TTC549 (cell line): ENCODE data around the gene SORCS3.

ENCODE experiments used
- FAIRE-seq: peaks from 2 replicates; lab custom pipeline; 2012; peaks lifted over from hg19 to GRCh38; lab: Jason Lieb, UNC

The SORCS3 gene

DNA sequence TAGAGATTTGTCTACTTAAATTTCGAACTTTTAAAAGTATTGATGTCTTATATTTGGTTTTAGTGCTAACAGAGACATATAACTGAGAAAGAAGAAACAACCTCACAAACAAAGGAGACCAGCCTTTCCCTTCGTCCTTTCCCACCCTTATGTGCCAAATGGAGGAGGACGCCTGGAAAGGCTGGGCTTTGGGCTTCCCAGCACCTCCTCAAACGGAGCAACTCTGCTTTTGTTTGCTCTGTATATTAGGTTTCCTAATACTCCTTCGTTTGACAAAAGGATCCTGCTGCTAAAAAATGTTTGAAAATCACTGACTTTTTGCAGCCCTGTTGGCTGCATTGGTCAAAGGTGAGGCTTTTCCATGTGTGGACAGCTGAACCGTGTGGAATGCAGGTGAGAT is 471.8 kb downstream of the SORCS3 start:
- FAIRE-seq, result no peak

DNA sequence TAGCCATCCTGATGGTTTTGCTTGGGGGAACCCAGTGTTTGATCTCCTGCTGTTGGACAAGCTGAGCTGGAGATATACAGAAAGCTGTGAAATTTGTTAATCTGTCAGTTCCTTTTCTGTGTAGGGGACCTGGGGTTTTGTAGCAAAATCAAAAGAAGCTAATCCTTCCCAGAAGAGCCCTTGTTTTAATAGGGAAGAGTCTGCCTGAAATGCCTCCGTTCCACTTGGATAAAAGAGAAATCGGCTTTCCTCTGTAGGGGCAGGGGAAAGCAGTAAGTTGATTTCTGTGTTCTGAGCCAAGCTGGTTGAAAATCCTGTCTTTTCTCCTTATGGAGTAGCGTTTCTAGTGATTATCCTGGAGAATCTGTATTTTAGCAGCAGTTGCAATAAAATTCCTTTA is 472.6 kb downstream of the SORCS3 start:
- no peak for FAIRE-seq

DNA sequence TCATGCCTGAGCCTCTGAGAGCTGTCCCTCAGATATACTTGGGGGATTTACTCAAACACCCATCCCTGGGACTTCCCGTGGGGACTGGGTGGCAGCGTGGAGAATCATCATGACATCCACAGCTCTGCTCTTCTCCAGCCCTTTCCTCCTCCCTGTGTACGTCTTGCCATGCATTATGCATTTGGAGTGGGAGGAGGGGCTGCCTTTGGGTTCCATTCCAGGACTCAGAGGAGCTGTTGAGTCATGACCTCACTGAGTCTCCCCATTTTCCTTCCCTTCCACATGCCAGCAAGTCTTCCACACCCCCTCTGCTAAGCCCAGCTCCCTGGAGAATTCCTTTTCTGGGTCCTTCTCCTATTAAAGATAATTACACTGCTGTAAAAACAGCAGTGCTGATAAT is 480.7 kb downstream of the SORCS3 start:
- FAIRE-seq, result no peak

DNA sequence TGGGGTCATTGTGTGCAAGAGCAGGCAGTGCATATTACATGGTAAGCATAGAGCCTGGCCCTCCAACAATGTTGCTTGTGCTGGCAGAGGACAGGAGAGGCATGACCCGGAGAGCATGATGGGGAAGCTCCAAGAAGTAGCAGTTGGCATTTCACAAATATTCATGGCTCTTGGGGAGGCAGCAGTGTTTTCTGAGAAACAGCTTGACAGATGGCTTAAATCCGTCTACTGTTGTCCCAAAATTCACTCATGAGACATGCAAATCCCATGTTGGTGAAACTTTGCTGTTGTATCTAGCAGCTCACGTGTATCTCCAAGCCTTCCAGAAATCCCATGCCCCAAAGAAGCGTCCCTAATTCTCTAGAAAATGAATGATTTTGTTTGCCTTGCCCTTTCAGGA is 487.0 kb downstream of the SORCS3 start:
- FAIRE-seq, result no peak

DNA sequence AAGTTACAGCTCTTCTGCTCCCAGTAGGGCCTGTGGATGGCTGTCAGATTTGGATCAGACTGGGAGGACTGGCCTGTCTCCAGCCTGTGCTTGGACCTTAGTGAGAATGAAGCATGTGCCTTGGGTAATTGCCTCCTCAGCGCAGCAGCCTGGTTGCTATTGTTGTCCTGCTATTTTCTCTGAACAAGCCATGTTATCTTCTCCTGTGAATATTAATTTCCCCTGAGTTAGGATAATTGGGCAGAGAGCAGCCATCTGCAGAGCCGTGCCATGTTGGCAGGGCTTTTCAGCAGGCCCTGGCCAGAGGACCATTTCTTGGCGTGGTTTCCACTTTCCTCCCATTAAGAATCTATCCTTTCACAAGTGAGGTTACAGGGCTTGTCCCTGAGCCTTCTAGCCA is 497.3 kb downstream of the SORCS3 start:
- no peak for FAIRE-seq

DNA sequence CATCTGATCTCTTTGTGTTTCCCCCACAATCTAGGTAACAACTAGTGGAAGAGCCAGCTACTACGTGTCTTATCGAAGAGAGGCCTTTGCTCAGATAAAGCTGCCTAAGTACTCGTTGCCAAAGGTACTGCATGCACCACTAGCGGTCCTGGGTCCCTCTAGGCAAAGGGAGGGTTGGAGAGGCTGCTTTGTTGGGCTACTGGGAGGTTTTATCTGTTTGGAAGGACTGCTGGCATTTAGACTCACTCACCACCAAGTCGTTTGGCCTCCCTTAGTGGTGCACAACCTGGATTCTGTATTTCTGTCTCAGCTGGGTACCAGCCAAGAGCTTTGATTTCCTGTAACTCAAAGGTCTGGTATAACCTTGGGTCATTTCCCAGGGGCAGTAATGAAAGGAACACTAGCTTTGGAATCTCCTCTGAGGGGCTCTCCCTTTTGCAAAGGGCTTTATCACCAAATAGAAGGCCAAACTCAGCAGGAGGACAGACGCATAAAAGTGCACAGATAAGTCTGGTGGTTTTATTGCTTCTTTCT is 498.3 kb downstream of the SORCS3 start:
- no peak for FAIRE-seq

DNA sequence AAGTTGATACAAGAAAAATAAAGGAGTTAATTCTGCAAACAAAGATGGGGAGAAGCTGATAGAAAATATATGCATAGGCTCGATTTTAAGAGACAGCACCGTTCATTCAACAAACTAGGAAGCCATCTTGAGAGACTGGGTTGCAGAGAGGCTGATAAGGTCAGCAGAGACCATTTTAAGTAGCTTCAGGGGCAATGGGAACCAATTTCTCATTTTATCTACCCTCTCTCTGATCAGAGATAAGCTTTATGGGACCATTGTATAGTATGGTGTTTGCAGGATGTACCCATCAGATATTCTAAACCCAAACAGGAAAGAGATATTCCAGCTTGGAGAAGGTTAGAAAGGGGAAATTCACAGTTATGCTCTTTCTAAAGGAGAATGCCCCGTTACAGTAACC is 499.5 kb downstream of the SORCS3 start:
- FAIRE-seq, result no peak

DNA sequence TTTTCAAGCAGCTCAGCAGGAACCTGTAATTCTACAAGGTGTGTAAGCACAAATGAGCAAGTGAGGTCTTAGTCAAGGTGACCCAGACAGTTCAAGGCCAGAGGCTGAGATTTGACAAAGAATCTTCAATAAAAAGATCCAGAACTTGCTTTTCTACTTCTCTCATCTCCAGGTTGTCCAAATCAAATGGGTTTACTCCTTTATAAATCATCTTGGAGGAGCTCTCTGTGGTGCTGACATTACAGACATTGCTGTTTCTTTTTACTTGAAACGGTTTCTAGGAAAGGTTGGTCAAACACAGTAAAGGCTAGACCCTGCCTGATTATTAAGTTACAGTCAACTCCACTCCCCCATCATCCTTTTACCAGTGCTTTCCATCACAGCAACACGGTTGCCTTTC is 504.6 kb downstream of the SORCS3 start:
- no peak for FAIRE-seq

DNA sequence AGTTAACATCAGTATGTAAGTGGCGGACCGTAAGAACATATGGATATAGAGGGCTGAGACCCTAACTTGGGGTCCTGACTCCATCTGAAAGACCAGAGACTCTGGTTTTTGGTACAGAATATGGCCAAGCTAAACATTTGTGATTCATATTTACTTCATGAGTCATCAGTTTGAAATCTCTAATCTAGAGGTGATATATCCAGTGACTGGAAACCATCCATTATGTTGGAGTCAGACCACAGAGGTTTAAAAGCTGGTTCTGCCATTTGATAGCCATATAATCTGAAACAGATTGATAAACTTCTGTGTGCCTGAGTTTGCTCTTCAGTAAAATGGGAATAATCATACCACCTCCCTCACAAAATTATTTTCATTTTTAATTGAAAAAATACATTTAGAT is 505.3 kb downstream of the SORCS3 start:
- no peak for FAIRE-seq

DNA sequence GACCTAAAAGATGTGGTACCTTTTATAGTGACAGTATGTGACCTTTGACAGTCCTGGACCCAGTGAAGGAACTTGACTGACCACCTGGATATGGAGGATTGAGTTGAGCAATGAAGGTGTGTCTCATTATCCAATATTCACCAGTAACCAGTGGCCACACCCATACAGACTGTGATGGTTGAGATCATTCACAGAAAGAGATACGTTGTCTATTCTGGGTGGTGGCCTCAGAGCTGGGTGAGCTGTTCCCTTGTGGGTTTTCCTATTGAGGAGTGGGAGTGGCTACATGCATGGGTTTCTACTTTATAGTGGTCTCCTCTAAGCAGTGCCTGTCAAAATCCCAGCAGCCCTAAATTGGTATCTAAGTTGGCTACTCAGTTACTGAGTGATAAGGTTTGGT is 507.4 kb downstream of the SORCS3 start:
- no peak for FAIRE-seq

DNA sequence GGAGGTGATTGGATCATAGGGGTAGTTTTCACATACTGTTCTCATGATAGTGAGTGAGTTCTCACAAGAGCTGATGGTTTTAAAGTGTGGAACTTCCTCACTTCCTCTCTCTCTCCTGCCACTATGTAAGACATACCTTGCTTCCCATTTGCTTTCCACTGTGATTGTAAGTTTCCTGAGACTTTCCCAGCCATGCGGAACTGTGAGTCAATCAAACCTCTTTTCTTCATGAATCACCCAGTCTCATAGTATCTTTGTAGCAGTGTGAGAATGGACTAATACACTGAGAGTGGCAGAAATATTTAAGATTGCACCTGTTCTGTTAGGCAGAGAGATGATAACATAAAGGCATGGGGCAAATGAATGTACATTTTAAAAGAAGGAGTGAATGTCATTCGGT is 507.8 kb downstream of the SORCS3 start:
- no peak for FAIRE-seq

DNA sequence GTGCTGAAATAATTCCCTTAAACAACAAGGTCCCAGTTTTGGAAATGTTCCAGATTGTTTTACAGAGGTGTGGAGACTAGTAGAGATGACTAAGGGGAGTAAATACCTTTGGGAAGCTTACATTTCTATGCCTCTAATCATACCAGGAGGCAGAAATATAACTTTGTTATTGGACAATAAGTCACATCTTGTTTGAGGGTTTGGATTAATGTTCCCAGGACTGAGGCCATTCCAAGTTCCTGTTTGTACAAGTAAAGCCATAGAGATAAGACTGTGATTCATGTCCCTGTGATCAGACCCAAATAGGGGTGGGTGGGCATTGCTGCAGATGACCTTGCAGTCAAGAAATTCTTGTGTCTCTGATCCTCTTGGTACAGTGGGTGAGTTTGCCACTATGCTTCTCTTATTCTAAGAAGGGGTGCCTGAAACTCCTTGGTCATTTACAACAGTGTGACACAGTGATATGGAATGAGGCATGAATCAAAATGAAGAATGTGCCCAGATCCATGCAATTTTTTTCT is 508.3 kb downstream of the SORCS3 start:
- FAIRE-seq, result no peak

DNA sequence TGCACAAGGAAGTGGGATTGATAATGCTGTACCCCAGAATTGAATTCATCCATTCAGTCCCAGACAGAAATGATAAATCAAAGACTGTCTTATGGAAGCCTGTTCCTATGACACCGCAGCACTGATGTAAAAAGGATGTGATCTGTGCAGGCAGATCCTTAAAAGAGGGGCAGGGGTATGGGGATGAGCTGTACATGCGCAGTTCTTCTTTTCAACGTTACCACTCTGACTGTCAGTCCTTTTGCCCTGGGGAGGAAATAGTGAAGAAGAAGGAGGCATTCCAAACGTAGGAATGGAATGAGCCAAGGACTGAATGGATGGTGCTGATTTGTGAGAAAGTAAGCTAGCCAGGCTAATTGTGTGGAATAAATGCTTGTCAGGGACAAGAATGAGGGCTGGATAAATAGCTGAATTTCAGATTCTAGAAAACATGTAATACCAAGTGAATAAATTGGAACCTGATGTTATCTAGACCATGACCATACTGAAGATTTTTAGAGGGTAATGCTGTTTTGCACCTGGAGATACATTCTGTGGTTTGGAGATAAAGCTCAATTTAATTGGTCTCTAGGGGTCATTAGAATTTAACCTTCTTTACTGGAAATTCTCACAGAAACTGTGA is 509.3 kb downstream of the SORCS3 start:
- no peak for FAIRE-seq

DNA sequence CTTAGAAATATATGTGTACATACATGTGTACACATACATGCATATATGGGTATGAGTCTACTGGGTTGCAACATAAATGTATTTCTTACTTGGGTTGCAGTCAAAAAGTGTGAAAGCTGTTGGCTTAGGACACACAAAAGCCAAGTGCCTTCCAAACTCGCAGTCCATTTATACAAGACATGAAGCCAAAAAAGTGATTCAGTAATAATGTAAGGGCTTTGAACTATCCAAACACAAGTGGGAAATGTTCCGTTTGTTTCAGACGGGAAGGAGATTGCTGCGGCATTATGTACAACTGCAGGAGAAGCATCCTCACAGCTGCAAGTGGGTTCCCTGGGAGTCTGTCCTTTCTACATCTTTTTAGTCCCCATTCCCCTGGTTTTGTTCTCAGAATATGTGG is 513.6 kb downstream of the SORCS3 start:
- no peak for FAIRE-seq

DNA sequence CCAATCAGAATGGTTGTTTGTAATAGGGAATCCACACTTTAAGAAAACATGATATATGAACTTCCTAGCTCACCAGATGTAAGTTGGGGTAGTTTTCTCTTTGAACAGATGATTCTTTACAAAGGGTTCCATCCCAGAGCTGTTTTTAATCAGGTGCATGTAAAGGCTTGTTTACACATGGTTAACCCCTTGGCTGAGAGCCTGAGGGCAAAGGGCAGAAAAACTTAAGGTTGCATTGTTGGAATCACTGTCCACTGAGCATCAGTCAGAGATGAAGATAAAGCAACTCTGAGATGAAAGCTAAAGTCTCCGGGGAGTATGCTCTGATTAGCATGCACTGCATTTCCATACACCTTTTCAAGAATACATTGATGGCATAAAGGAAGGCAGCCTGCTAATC is 518.2 kb downstream of the SORCS3 start:
- no peak for FAIRE-seq

DNA sequence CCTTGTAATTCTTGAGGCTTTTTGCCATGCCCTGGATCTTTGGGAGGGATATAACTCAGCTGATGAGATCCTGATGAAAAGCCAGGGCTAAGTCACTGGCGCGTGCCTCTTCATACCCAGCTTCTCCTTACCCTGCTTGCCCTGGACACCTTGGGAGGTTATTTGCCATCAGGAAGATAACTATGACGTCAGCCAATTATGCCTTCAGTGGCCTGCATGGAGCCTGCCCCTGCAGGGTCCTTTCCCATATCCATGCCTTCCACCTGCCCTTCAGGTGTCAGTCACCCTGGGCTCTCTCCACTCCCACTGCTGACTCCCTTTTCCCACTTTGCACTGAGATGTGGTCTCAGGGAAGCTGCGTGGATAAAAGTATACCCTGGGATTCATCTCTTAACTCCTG is 520.1 kb downstream of the SORCS3 start:
- no peak for FAIRE-seq

DNA sequence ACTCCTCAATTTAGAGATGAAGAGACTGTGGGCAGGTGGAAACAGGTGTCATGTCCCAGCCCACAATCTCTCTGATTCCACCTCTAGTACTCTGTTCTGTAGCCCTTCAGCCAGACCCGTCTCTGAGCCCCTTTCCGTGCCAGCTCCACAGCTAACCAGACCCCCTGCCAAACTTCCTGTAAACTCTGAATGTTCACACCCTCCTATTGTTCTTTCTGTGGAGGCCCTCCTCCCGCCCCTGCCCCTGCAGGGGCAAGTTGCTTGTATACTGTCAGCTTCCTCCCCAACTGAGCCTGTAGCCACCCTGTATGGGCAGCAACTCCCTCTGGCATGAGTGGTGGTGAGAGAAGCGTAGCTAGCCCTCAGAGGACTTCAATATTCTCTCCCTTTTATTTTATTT is 520.7 kb downstream of the SORCS3 start:
- no peak for FAIRE-seq

DNA sequence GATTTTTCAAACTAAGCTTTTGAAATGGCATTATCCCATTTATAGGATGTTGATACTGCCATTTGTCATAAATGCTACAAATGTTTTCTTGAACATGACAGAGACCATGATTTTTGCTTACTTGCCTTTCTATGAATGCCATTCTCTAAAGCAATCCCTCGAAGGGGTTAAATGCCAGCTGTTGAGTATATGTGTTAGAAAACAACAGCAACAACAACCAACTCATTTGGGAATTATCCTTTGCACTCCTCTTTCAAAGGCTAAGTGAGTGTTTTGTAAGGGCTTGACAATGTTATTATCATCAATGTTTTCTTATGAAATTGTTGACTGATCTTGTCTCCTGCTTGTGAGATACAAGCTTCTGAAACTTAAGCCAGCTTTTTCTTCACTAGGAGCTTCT is 529.4 kb downstream of the SORCS3 start:
- FAIRE-seq, result no peak

DNA sequence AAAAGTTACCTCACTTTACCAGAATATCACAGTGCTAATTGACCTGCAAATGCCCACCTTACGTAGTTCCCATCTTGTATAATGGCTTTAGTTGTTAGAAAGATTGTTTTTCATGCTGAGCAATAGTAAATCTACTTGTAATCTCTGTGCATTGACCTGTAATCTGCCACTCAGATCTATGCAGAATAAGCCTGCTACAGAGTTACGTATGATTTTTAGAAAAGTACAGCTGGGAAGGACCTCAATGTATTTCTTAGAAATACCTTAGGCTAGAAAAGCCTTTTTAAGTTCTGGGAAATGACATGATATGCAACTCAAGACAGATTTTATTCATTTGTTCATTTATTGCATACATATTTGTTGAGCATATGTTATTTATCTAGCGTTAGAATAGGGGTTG is 530.9 kb downstream of the SORCS3 start:
- no peak for FAIRE-seq

DNA sequence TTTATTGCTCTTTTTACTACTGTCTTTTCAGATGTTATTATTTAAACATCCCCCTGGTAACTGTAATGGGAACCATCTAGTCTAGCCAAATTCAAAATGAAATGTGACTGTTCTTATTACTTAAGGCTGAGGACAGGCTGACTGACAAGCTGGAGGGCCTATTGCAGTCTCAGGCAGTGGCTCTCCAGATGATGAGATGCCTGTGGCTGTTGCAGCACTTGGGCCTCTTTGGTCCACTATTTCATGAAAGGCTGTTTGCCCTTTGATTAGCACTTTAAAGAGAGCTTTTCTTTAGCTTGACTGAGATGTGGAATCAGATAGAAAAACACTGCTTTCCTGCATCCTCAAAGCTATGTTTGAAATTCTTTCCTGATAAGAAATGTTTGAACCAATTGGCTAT is 540.5 kb downstream of the SORCS3 start:
- no peak for FAIRE-seq

DNA sequence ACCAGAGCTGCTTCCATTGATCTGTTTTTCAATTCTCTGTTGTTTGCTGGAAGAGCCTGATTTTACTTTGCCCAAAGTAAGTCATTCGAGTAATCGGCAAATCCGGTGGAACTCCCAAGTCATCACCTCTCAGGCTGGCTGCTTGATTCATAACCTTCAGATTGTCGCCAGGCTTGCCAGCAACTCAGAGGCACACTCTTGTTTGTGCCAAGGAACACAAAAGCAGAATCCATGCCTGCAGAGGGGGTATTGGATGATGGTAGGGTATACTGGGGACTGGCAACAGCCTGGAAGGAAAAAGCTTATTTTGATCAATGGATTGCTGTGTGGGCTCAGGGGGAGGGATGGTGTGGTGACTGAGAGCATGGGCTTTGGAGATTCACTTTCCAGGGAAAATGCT is 542.4 kb downstream of the SORCS3 start:
- FAIRE-seq, result no peak

DNA sequence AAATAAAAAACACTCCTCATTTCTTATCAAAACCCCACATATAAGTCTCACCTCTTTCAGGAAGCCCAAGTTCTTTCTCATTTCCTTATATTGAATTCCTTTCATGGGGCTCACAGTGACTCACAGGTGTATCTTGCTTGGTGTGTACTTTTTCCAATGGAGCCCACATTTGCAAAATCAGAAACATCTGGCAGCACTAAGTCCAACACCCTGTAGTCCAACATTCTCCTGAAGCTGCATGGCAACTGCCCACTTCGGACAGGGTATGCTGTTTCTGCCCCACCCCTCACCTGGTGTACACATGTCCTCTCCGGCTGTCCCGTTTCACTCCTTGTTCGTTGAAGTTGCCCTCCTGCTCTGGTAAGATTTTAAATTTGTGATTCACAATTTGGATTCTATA is 544.1 kb downstream of the SORCS3 start:
- no peak for FAIRE-seq

DNA sequence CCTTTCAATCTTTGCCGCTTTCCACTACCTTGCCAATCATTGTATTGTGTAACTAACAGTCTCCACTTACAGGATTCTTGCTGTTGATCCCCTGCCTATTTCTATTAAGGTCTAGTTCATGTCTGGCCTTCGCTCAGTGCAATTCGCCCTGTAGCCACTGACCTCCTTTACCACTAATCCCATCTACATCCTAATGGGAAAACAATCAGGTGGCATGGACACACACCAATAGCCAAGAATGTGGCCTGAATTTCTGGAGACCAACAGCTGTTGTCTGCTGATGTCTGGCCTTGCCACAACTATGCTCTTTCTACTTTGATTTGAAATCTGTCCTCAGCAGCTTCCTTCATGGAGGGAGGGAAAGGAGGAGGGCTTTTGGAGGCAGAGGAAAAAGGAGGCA is 546.2 kb downstream of the SORCS3 start:
- no peak for FAIRE-seq

DNA sequence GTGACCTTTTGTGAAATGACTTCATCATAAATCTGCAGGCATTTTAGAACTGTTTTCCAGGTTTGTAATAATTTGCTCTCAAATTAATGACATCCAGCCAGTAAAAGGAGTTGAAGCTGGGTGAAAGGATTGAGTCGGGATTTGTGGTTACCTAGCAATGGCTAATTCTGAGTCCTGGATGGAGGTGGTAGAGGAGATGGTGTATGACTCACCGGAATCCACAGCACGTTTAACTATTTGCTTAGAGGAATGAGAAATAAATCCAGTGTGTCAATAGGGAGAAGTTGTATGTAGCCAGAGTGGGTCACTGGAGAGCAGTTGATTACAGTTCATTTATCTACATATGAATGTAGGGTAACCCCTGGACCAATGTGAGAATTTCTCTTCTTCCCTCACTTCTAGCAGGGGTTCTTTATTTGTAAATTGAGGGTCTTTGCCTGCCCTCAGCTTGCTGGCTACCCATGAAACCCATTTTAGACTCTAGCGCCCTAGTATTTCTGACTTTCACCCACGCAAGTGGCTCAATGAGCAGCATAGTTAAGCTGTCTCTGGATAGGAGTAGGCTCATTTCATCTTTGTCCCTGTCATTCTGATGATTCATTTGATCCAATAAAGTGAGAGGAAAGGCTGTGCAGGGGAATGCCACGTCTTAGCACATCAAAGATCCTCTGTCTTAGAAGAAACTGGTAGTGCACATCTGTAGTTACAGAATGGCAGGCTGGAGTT is 547.8 kb downstream of the SORCS3 start:
- no peak for FAIRE-seq
